GM12865 (cell line): ENCODE results near the gene CCL19.

Experiments
- DNase-seq: peaks from one replicate; pipeline ENCODE4 v3.0.0; 2010; ENCODE audit warnings: low read depth
- H3K4me3 ChIP-seq: 2 replicates; pipeline ENCODE4 v1.5.1; 2011; ENCODE audit warnings: mild to moderate bottlenecking, low read depth, low read length, control low read depth
- TF ChIP-seq, protein P1 (sequence below): IDR thresholded peaks from 2 replicates; pipeline ENCODE4 v1.5.1; 2011; ENCODE audit warnings: low read length, control low read depth, low read depth, inconsistent platforms; ENCODE audit not compliant: insufficient read depth; ENCODE audit errors: missing control alignments

Gene CCL19

DNA sequence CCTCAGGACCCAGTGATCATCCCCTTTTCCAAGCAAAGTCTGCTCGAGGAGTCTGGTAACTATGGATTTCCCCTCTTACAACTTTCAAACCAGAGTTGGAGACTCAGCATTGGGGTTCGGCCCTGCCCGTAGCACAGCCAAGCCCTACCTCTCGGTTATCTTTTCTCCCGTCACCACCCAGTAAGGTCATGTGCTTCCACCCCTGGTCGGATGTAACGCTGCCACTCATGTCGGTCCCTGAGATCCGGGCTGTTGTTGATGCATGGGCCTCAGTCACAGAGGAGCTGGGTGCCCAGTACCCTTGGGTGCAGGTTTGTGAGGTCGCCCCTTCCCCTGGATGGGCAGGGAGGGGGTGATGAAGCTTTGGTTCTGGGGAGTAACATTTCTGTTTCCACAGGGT is 43.4 kb downstream of the CCL19 start:
- no peak for DNase-seq
- peak overlapping the region; percentile 74 for H3K4me3 ChIP-seq
- TF ChIP-seq, protein P1, sequence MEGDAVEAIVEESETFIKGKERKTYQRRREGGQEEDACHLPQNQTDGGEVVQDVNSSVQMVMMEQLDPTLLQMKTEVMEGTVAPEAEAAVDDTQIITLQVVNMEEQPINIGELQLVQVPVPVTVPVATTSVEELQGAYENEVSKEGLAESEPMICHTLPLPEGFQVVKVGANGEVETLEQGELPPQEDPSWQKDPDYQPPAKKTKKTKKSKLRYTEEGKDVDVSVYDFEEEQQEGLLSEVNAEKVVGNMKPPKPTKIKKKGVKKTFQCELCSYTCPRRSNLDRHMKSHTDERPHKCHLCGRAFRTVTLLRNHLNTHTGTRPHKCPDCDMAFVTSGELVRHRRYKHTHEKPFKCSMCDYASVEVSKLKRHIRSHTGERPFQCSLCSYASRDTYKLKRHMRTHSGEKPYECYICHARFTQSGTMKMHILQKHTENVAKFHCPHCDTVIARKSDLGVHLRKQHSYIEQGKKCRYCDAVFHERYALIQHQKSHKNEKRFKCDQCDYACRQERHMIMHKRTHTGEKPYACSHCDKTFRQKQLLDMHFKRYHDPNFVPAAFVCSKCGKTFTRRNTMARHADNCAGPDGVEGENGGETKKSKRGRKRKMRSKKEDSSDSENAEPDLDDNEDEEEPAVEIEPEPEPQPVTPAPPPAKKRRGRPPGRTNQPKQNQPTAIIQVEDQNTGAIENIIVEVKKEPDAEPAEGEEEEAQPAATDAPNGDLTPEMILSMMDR, result no peak

DNA sequence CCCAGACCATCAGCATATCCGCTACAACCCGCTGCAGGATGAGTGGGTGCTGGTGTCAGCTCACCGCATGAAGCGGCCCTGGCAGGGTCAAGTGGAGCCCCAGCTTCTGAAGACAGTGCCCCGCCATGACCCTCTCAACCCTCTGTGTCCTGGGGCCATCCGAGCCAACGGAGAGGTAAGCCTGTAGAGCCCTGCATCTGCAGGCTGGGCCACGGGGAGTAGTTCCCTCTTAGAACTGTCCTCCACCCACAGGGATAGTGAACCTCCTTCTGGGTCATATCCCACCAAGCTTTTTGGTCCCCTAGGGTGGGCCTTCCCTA is 44.0 kb downstream of the CCL19 start:
- TF ChIP-seq, protein P1, result no peak
- H3K4me3 ChIP-seq, result peak overlapping the region; percentile 74
- DNase-seq, result no peak

DNA sequence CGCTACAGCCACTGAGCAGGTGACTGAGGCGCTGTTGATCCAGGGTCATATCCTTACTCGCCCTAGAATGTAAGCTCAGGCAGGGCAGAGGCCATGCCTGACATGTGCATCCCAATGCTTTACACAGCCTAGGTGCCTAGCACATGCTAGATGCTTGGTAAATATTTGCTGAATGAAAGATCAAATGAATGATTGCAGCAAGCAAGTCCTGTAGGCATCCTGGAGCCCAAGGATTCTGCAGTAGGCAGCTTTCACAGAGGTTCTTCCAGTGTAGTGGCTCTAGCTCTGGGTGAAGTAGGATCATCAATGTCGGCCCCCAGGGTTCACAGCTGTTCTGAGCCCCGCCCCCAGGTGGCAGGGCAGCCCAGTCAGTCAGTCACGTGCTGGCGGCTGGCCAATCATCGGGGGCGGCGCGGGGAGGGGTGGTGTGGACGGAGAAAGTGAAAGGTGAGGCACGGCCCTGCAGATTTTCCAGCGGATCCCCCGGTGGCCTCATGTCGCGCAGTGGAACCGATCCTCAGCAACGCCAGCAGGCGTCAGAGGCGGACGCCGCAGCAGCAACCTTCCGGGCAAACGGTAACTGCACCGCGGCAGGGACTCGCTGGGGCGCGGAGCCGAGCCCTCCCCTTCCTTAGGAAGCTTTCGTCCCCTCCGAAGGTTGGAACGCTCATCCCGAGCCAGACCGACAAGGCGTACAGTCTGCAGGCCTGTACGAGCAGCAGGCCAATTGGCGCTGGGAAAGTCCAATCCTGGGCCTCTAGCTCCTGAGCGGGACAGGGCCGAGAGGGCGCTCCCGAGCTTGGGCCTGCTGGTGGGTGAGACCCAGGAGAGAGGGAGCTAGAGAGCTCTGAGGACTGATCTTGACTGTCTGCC is 44.6 kb downstream of the CCL19 start, which contains the start of gene GALT:
GALT (plus strand) TSS at position 465 of the 873 bp plus-strand sequence; CDS start at position 495, 30 bp downstream.
- peak; percentile 95 for DNase-seq
- H3K4me3 ChIP-seq, result peak within 1 kb of the TSS; percentile 74
- TF ChIP-seq, protein P1, result peak; percentile 43

DNA sequence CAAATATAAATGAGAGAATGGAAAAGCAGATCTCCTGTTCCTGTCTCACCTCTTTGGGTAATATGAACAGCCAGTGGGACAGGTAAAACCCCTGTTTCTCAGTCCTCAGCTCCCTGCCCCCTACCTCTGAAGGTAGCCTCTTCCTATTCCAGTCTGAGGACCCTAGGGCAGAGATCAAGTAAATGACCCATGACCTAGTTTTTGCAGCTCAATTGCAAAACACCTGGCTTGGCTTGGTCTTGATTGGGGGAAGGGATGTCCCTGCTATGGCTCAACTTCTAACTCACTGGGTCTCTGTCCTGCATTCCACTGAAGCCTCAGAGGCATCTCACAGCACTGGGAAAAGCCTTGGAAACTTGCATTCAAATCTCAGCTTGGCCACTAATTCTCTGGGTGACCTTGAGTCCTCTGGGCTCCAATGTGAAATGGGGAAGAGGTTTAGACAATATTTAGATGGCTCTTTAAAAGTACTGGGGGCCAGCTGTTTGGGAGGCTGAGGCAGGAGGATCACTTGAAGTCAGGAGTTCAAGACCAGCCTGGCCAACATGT is 46.2 kb downstream of the CCL19 start:
- no peak for DNase-seq
- TF ChIP-seq, protein P1, result no peak
- no peak overlapping the region for H3K4me3 ChIP-seq

DNA sequence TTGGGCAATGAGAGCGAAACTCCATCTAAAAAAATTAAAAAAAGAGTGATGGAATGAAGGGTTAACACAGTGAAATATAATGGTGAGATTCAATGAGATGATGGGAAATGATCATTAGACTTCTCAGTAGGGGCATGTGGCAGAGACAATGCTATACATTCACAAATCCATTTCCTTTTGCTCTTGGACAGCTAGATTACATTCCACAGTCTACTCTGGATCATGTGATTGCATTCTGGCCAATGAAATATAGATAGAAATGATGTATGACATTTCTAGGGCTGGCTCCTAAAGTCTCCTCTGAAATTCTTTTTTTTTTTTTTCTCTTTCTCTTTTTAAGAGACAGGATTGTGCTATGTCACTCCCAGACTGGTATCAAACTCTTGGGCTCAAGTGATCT is 48.4 kb downstream of the CCL19 start:
- no peak for DNase-seq
- H3K4me3 ChIP-seq, result no peak overlapping the region
- TF ChIP-seq, protein P1, result no peak
